Testis (tissue), 3 donors: ENCODE results near the gene CCT7. TPM values are rescaled to one million over a fixed set of nuclear protein-coding genes. Genes with fewer than 3 reads are reported as not detected.

Experiments
- DNase-seq: peaks from one replicate; pipeline ENCODE4 v3.0.0-alpha.2; 2019
- H3K27ac ChIP-seq, 2 donors: fragments of 200-600 bp; sonication (generic); one replicate each; pipeline ENCODE4 v1.5.1; 2019
- H3K27me3 ChIP-seq: fragments of 200-600 bp; sonication (generic); one replicate; pipeline ENCODE4 v1.5.1; 2019
- H3K36me3 ChIP-seq: fragments of 200-600 bp; sonication (generic); one replicate; pipeline ENCODE4 v1.5.1; 2017; ENCODE audit warnings: low read depth; ENCODE audit errors: missing control alignments
- H3K4me1 ChIP-seq: fragments of 200-600 bp; sonication (generic); one replicate; pipeline ENCODE4 v1.5.1; 2019
- H3K4me3 ChIP-seq, 2 donors: fragments of 200-600 bp; sonication (generic); one replicate each; pipeline ENCODE4 v1.5.1; 2017 to 2019
- H3K9me3 ChIP-seq: fragments of 200-600 bp; sonication (generic); one replicate; pipeline ENCODE4 v1.5.1; 2017
- POLR2A ChIP-seq: fragments of 450-650 bp; IDR thresholded peaks from one replicate; pipeline ENCODE4 v1.6.1; 2017; ENCODE audit warnings: antibody characterized with exemption, mild to moderate bottlenecking, moderate library complexity
- WGBS, 2 donors: methylation state at CpG; one replicate each; pipeline ENCODE4 v1.1.5; 2018; 5-methylcytosine and 5-hydroxymethylcytosine counted together
- intact Hi-C: fragments of 100-400 bp; cut with DNase I; formaldehyde crosslinking; loops from one replicate; pipeline ENCODE4 v1.15.1; 2023; ENCODE audit warnings: low total_unique reads
- polyA plus RNA-seq: library from polyadenylated mRNA; stranded (reverse); fragments of 350-450 nt; fragmentation: Illumina TruSeq; extraction: RNeasy Lipid Tissue Mini Kit (QIAGEN cat#74804); gene quantifications from one replicate; pipeline ENCODE4 v1.2.3, GENCODE V29; 2014; ENCODE audit warnings: low read depth, low replicate concordance; ENCODE audit not compliant: insufficient read depth
- total RNA-seq, 2 donors: library from RNA; depleted of rRNA; stranded (reverse); fragments of >200 nt; gene quantifications; one replicate each; pipeline ENCODE4 v1.2.3, GENCODE V29; 2016
- TF ChIP-seq, protein P1 (sequence below), 3 experiments: fragments of 450-650 bp in 2 of 3; fragments of 200-600 bp in 1 of 3; sonication (generic) in 1 of 3; IDR thresholded peaks; one replicate each; pipeline ENCODE4 v1.5.1; 2016 to 2019; ENCODE audit warnings: antibody characterized with exemption in 3 of 3, mild to moderate bottlenecking in 2 of 3, moderate library complexity in 1 of 3

The CCT7 gene
- total and polyA plus RNA-seq, 3 donors from 2014 or later: 237 to 459 (median 262) TPM

DNA sequence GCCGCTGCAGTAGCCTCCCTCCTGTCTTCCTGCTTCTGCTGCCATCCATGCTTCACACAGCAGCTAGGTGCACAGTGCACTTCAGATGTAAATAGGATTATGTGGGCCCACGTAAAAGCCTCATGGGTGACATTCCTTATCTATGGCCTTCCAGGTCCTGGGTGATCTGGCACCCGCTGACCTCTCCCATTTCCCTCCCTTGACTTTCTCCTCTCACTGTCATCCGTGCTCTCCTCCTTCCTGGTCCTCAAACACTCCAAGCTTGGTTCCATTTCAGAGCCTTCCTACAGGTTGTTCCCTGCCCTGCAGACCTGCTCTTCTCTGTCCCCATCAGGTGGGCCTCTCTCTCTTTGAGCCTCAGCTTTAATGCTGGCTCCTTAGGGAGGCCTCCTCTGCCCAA is 24.1 kb upstream of the CCT7 start:
- no peak overlapping the region for H3K27ac ChIP-seq
- TF ChIP-seq, protein P1, sequence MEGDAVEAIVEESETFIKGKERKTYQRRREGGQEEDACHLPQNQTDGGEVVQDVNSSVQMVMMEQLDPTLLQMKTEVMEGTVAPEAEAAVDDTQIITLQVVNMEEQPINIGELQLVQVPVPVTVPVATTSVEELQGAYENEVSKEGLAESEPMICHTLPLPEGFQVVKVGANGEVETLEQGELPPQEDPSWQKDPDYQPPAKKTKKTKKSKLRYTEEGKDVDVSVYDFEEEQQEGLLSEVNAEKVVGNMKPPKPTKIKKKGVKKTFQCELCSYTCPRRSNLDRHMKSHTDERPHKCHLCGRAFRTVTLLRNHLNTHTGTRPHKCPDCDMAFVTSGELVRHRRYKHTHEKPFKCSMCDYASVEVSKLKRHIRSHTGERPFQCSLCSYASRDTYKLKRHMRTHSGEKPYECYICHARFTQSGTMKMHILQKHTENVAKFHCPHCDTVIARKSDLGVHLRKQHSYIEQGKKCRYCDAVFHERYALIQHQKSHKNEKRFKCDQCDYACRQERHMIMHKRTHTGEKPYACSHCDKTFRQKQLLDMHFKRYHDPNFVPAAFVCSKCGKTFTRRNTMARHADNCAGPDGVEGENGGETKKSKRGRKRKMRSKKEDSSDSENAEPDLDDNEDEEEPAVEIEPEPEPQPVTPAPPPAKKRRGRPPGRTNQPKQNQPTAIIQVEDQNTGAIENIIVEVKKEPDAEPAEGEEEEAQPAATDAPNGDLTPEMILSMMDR (IDR thresholded peaks at IDR 0.05): no peak
- TF ChIP-seq POLR2A: no peak
- no peaks in the 10 kb centered on the region for H3K36me3 ChIP-seq
- no peaks in the 10 kb centered on the region for H3K27me3 ChIP-seq
- intact Hi-C loops: no loop called here
- no peak for DNase-seq
- H3K9me3 ChIP-seq: no peaks in the 10 kb centered on the region
- 83 to 91% methylated on average over 4 of the region's 4 CpGs for WGBS, 2 donors
- H3K4me3 ChIP-seq: no peak overlapping the region
- peaks cover 3% of the 10 kb centered on the region for H3K4me1 ChIP-seq

DNA sequence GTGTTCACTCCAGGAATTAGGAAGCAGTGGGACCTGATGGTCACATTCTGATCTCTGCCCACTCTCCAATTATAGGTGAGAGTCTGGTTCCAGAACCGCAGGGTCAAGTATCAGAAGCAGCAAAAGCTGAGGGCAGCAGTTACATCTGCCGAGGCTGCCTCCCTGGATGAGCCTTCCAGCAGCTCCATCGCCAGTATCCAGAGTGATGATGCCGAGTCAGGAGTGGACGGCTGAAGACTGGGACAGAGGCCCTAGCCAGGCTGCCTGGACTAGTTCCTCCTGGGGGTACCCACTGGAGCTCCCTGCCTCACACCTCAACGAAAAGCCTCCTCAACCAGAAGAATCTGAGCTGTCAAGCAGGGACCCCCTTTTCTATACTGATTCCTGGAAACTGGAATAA is 23.4 kb upstream of the CCT7 start:
- no peak overlapping the region for H3K4me3 ChIP-seq
- H3K4me1 ChIP-seq: peaks cover 3% of the 10 kb centered on the region
- H3K36me3 ChIP-seq: no peaks in the 10 kb centered on the region
- TF ChIP-seq, protein P1 (IDR thresholded peaks at IDR 0.05): no peak
- H3K9me3 ChIP-seq: no peaks in the 10 kb centered on the region
- WGBS, 2 donors: 83 to 90% methylated on average over 6 of the region's 6 CpGs
- DNase-seq: no peak
- H3K27me3 ChIP-seq: no peaks in the 10 kb centered on the region
- intact Hi-C loops: no loop called here
- no peak overlapping the region for H3K27ac ChIP-seq

DNA sequence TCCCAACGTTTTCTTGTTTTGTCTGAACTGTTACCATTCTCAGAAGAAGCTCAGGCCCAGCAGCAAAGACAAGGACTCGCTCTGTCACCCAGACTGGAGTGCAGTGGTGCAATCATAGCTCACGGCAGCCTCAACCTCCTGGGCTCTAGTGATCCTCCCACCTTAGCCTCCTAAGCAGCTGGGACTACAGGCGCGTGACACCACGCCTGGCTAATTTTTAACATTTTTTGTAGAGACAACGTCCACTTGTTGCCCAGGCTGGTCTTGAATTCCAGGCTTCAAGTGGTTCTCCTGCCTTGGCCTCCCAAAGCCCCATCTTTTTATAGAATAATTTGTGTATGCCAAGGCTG is 22.0 kb upstream of the CCT7 start:
- no peaks in the 10 kb centered on the region for H3K9me3 ChIP-seq
- peaks cover 3% of the 10 kb centered on the region for H3K4me1 ChIP-seq
- no peaks in the 10 kb centered on the region for H3K27me3 ChIP-seq
- WGBS, 2 donors: 77% methylated on average over 7 of the region's 7 CpGs
- TF ChIP-seq POLR2A: no peak
- TF ChIP-seq, protein P1 (IDR thresholded peaks at IDR 0.05): no peak
- no peak for DNase-seq
- no peaks in the 10 kb centered on the region for H3K36me3 ChIP-seq
- H3K27ac ChIP-seq: no peak overlapping the region
- intact Hi-C loops: no loop called here
- no peak overlapping the region for H3K4me3 ChIP-seq

DNA sequence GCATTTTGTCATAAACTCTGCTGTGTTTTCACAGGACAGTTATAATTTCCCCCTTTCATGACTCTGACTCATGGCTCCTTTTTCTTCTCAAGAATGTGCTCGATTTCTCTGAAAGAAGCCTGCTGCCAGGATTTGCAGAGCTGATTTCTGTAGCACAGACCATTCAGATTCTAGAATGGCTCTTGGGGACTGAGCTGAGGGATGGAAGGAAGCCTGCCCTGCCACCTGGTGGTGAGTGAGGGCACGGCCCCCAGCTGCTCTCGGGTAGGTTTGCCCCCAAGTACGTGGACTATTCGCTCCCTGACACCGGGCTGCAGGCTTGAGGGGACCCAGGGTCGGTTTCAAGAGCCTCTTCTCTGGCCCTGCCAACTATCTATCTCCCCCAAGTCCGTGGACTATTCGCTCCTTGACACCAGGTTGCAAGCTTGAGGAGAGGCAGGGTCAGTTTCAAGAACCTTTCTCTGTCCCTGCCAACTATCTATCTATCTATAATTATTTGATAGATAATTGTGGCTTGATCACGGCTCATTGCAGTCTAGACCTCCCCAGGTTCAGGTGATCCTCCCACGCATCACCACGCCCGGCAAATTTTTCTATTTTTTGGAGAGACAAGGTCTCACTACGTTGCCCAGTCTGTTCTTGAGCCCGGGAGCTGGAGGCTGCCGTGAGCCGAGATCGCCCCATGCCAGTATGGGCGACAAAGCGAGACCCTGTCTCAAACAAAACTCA is 21.5 kb upstream of the CCT7 start:
- Histone ChIP-seq H3K4me1 (peaks cover 3% of the 10 kb centered on the region), H3K36me3 (no peaks in the 10 kb centered on the region), H3K27me3 (no peaks in the 10 kb centered on the region), H3K4me3 (no peak overlapping the region), H3K9me3 (no peaks in the 10 kb centered on the region), H3K27ac (no peak overlapping the region)
- intact Hi-C loops: no loop called here
- TF ChIP-seq POLR2A: no peak
- TF ChIP-seq, protein P1 (IDR thresholded peaks at IDR 0.05): peak; percentile 66 to 89 (median 78)
- WGBS, 2 donors: 36 to 42% methylated on average over 20 of the region's 20 CpGs
- DNase-seq: peak; percentile 78
